Ovary (tissue), 3 donors: ENCODE results near the gene IGF2BP1.

Experiments used
- POLR2A ChIP-seq: fragments of 450-650 bp; IDR thresholded peaks from one replicate; pipeline ENCODE4 v1.6.1; 2017; ENCODE audit warnings: antibody characterized with exemption, mild to moderate bottlenecking, moderate library complexity
- TF ChIP-seq, protein P1 (sequence below), 3 donors: fragments of 450-650 bp in 2 of 3; fragments of 200-600 bp in 1 of 3; IDR thresholded peaks; one replicate each; pipeline versions ENCODE4 v1.5.1 to v1.8.0; 2016 to 2022; ENCODE audit warnings: antibody characterized with exemption in 3 of 3, mild to moderate bottlenecking in 1 of 3
- donor health status: DM: no; HTN: no; CAD: no.

DNA sequence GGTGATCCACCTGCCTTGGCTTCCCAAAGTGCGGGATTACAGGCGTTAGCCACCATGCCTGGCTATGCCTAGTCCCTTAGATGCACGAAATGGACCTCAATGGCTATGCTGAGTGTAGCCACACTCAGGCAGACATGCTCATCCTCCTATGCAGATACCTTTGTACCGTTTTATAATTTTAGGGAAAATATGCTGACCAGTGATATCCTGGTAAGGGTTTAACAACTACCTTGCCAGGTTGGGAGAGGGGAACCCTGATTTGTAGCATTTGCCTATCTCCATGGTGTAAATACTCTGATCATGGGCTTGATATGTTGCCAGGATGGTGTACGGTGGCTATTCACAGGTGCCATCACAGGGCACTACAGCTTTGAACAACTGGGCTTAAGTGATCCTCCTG lies 45.6 kb upstream of the IGF2BP1 start:
- TF ChIP-seq, protein P1, sequence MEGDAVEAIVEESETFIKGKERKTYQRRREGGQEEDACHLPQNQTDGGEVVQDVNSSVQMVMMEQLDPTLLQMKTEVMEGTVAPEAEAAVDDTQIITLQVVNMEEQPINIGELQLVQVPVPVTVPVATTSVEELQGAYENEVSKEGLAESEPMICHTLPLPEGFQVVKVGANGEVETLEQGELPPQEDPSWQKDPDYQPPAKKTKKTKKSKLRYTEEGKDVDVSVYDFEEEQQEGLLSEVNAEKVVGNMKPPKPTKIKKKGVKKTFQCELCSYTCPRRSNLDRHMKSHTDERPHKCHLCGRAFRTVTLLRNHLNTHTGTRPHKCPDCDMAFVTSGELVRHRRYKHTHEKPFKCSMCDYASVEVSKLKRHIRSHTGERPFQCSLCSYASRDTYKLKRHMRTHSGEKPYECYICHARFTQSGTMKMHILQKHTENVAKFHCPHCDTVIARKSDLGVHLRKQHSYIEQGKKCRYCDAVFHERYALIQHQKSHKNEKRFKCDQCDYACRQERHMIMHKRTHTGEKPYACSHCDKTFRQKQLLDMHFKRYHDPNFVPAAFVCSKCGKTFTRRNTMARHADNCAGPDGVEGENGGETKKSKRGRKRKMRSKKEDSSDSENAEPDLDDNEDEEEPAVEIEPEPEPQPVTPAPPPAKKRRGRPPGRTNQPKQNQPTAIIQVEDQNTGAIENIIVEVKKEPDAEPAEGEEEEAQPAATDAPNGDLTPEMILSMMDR (IDR thresholded peaks at IDR 0.05): no peak
- no peak for TF ChIP-seq POLR2A
